ENCODE measurements around the gene DOCK10. TPM values are rescaled to one million over a fixed set of nuclear protein-coding genes. Genes with fewer than 3 reads are reported as not detected.

Gene DOCK10
- total RNA-seq, 2 donors from 2014 or later, result 2.0 to 3.4 TPM

- ATAC-seq (no peak), DNase-seq (no peak)
- 72 to 75% methylated on average over 3 of the region's 3 CpGs for WGBS, 2 donors
- Histone ChIP-seq H3K27ac (no peak overlapping the region), H3K4me1 (no peaks in the 10 kb centered on the region), H3K9me3 (no peaks in the 10 kb centered on the region), H3K4me3 (no peak overlapping the region), H3K27me3 (no peaks in the 10 kb centered on the region), H3K36me3 (replicated peaks in 1 of 2; ENCODE audit: insufficient read depth in 1 of 2, low read depth in 2 of 2) (no peaks in the 10 kb centered on the region)
- intact Hi-C loops (cut with DNase I), result no loop called here
- no peak for TF ChIP-seq CTCF (IDR thresholded peaks at IDR 0.05)
- no peak for TF ChIP-seq POLR2A (IDR thresholded peaks at IDR 0.05)
These were observed 204.7 kb downstream of the DOCK10 start for GRCh38 chr2:224837558-224837957.

DNA sequence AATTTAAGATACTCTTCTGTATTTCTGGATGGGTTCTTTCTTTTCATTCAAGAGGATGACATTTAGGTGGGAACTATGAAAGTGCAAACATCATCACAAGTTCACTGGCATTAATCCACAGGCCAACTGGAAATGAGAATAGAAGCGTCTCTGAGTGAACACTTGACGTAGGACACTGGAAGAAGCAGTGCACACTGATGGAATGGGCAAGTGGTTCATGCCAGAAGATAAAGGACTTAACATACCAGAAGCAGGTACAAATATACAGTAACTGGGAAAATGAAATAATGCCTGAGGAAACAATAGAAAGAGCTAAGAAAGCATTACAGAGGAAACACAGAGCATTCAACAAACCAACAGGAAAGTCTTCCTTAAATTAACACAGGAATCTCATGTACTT is 205.2 kb downstream of the DOCK10 start:
- intact Hi-C loops (cut with DNase I), result no loop called here
- DNase-seq (no peak), ATAC-seq (no peak)
- Histone ChIP-seq H3K36me3 (replicated peaks in 1 of 2; ENCODE audit: insufficient read depth in 1 of 2, low read depth in 2 of 2) (no peaks in the 10 kb centered on the region), H3K9me3 (no peaks in the 10 kb centered on the region), H3K27ac (no peak overlapping the region), H3K27me3 (no peaks in the 10 kb centered on the region), H3K4me3 (no peak overlapping the region), H3K4me1 (no peaks in the 10 kb centered on the region)
- WGBS, 2 donors, result 66 to 71% methylated on average over 2 of the region's 2 CpGs
- TF ChIP-seq CTCF (IDR thresholded peaks at IDR 0.05) (no peak), POLR2A (IDR thresholded peaks at IDR 0.05) (no peak)

GRCh38 chr2:224836263-224836662 is 206.0 kb downstream of the DOCK10 start:
- no peaks in the 10 kb centered on the region for H3K36me3 ChIP-seq (replicated peaks in 1 of 2; ENCODE audit: insufficient read depth in 1 of 2, low read depth in 2 of 2)
- no peak for ATAC-seq
- H3K9me3 ChIP-seq, result no peaks in the 10 kb centered on the region
- no peak overlapping the region for H3K4me3 ChIP-seq
- intact Hi-C loops (cut with DNase I), result no loop called here
- DNase-seq, result no peak
- TF ChIP-seq CTCF (IDR thresholded peaks at IDR 0.05), result no peak
- no peak for TF ChIP-seq POLR2A (IDR thresholded peaks at IDR 0.05)
- H3K4me1 ChIP-seq, result no peaks in the 10 kb centered on the region
- no peaks in the 10 kb centered on the region for H3K27me3 ChIP-seq
- no peak overlapping the region for H3K27ac ChIP-seq

DNA sequence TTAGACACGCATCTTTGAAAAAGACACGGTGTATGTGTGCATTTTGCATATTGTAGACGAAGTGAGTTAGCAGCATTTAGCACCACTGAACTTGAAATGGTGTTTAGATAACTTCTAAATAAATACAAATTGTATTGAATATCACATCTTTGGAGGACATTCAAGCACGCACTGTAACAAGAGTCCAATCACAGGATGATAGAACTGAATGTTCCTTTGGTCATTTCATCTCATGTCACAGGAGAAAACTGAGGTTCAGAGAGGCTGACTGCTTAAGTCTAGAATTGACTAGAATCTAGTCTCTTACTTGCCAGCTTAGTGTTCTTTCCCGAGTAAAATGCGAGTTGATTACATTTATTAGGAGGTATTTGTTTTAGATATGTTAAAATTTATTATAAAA is 206.9 kb downstream of the DOCK10 start:
- H3K36me3 ChIP-seq (replicated peaks in 1 of 2; ENCODE audit: insufficient read depth in 1 of 2, low read depth in 2 of 2), result no peaks in the 10 kb centered on the region
- H3K27me3 ChIP-seq, result no peaks in the 10 kb centered on the region
- H3K9me3 ChIP-seq, result no peaks in the 10 kb centered on the region
- intact Hi-C loops (cut with DNase I), result no loop called here
- WGBS, 2 donors, result 55 to 66% methylated on average over 6 of the region's 6 CpGs
- no peak overlapping the region for H3K4me3 ChIP-seq
- ATAC-seq (no peak), DNase-seq (no peak)
- no peaks in the 10 kb centered on the region for H3K4me1 ChIP-seq
- TF ChIP-seq POLR2A (IDR thresholded peaks at IDR 0.05) (no peak), CTCF (IDR thresholded peaks at IDR 0.05) (no peak)
- H3K27ac ChIP-seq, result no peak overlapping the region

GRCh38 chr2:224833986-224834385 is 208.3 kb downstream of the DOCK10 start:
- no peak overlapping the region for H3K27ac ChIP-seq
- TF ChIP-seq POLR2A (IDR thresholded peaks at IDR 0.05), result no peak
- no peak for TF ChIP-seq CTCF (IDR thresholded peaks at IDR 0.05)
- H3K36me3 ChIP-seq (replicated peaks in 1 of 2; ENCODE audit: insufficient read depth in 1 of 2, low read depth in 2 of 2), result no peaks in the 10 kb centered on the region
- H3K4me1 ChIP-seq, result no peaks in the 10 kb centered on the region
- intact Hi-C loops (cut with DNase I), result no loop called here
- WGBS, 2 donors, result 54 to 57% methylated on average over 2 of the region's 2 CpGs
- H3K9me3 ChIP-seq, result no peaks in the 10 kb centered on the region
- H3K27me3 ChIP-seq, result no peaks in the 10 kb centered on the region
- H3K4me3 ChIP-seq, result no peak overlapping the region
- ATAC-seq (no peak), DNase-seq (no peak)
